K562 (cell line): ENCODE measurements around the gene CDC14B. TPM values are rescaled to one million over a fixed set of nuclear protein-coding genes. Genes with fewer than 3 reads are reported as not detected.

ENCODE experiments used
- CEBPB ChIP-seq: fragments of 450-650 bp; IDR thresholded peaks from 2 replicates; pipeline ENCODE4 v1.6.1; 2016; ENCODE audit warnings: missing genetic modification characterization, missing compliant biosample characterization
- CHCHD3 ChIP-seq: fragments of 250-450 bp; sonication (Bioruptor Pico); IDR thresholded peaks from 2 replicates; pipeline ENCODE4 v2.1.2; 2022; ENCODE audit warnings: mild to moderate bottlenecking
- EHMT2 ChIP-seq: fragments of 450-650 bp; IDR thresholded peaks from 2 replicates; pipeline ENCODE4 v1.6.1; 2018; ENCODE audit warnings: antibody characterized with exemption
- EP300 ChIP-seq: IDR thresholded peaks from 2 replicates; pipeline ENCODE4 v1.6.1; 2012; ENCODE audit warnings: low read length, improper control_type of control experiment
- ETV1 ChIP-seq: fragments of 450-650 bp; conservative IDR thresholded peaks from 2 replicates; pipeline ENCODE4 v1.6.1; 2016; ENCODE audit warnings: missing genetic modification characterization, control low read depth, low read depth, missing compliant biosample characterization
- GABPB1 ChIP-seq: sonication (generic); formaldehyde crosslinking; IDR thresholded peaks from 2 replicates; pipeline ENCODE4 v1.8.0; 2022; ENCODE audit warnings: mild to moderate bottlenecking, missing genetic modification reagents
- HDAC3 ChIP-seq: fragments of 450-650 bp; IDR thresholded peaks from 2 replicates; pipeline ENCODE4 v1.6.1; 2018; ENCODE audit warnings: borderline replicate concordance, mild to moderate bottlenecking, moderate library complexity; ENCODE audit not compliant: partially characterized antibody
- HMG20A ChIP-seq: fragments of 450-650 bp; formaldehyde crosslinking; conservative IDR thresholded peaks from 2 replicates; pipeline ENCODE4 v1.4.0; 2020; ENCODE audit warnings: mild to moderate bottlenecking, mixed read lengths
- JUNB ChIP-seq: fragments of 450-650 bp; formaldehyde crosslinking; conservative IDR thresholded peaks from 2 replicates; pipeline ENCODE4 v1.4.0; 2020; ENCODE audit warnings: mild to moderate bottlenecking
- MTA1 ChIP-seq: fragments of 450-650 bp; IDR thresholded peaks from 2 replicates; pipeline ENCODE4 v1.6.1; 2017; ENCODE audit warnings: borderline replicate concordance
- MYC ChIP-seq, 2 experiments: fragments of 250-450 bp in 1 of 2; sonication (Bioruptor Pico) in 1 of 2; IDR thresholded peaks; 2 replicates each; pipeline versions ENCODE4 v1.5.1 to v1.6.1; 2012 to 2021; ENCODE audit warnings: low read depth in 2 of 2, borderline replicate concordance in 1 of 2, improper control_type of control experiment in 1 of 2, low read length in 1 of 2, mild to moderate bottlenecking in 1 of 2, moderate library complexity in 1 of 2
- MYNN ChIP-seq, 2 experiments: sonication (generic); formaldehyde crosslinking in 1 of 2; IDR thresholded peaks; 2 replicates each; pipeline versions ENCODE4 v1.5.0 to v1.6.1; 2016 to 2020; ENCODE audit warnings: antibody characterized with exemption in 1 of 2, missing genetic modification reagents in 1 of 2
- NCOA1 ChIP-seq: fragments of 450-650 bp; IDR thresholded peaks from 2 replicates; pipeline ENCODE4 v1.6.1; 2016; ENCODE audit warnings: low read depth
- RBFOX2 ChIP-seq: fragments of 200-400 bp; formaldehyde crosslinking; IDR thresholded peaks from 2 replicates; pipeline ENCODE4 v1.6.1; 2017; ENCODE audit warnings: low read depth, mild to moderate bottlenecking, low read length, moderate library complexity
- RBM22 ChIP-seq: fragments of 200-400 bp; formaldehyde crosslinking; IDR thresholded peaks from 2 replicates; pipeline ENCODE4 v1.6.1; 2018; ENCODE audit warnings: low read length, low read depth; ENCODE audit not compliant: poor library complexity, severe bottlenecking
- SMARCA4 ChIP-seq: fragments of 450-650 bp; IDR thresholded peaks from 2 replicates; pipeline ENCODE4 v1.6.1; 2016
- TSC22D4 ChIP-seq: fragments of 450-650 bp; IDR thresholded peaks from 2 replicates; pipeline ENCODE4 v1.6.1; 2016; ENCODE audit warnings: missing genetic modification characterization, missing biosample characterization, control low read depth
- ZNF121 ChIP-seq: sonication (generic); formaldehyde crosslinking; conservative IDR thresholded peaks from 2 replicates; pipeline ENCODE4 v1.8.0; 2022; ENCODE audit warnings: missing genetic modification reagents
- ZNF140 ChIP-seq: fragments of 250-450 bp; sonication (Bioruptor Pico); IDR thresholded peaks from 2 replicates; pipeline ENCODE4 v1.8.0; 2021; ENCODE audit warnings: moderate library complexity, mild to moderate bottlenecking, inconsistent platforms
- ZNF253 ChIP-seq: fragments of 250-450 bp; sonication (Bioruptor Pico); conservative IDR thresholded peaks from 2 replicates; pipeline ENCODE4 v1.6.1; 2021; ENCODE audit warnings: mild to moderate bottlenecking
- ZNF444 ChIP-seq: fragments of 250-450 bp; sonication (Bioruptor Pico); IDR thresholded peaks from 2 replicates; pipeline ENCODE4 v1.4.0; 2020; ENCODE audit warnings: mild to moderate bottlenecking, moderate library complexity
- ZNF764 ChIP-seq: fragments of 250-450 bp; sonication (Bioruptor Pico); IDR thresholded peaks from 2 replicates; pipeline ENCODE4 v1.4.0; 2020; ENCODE audit warnings: low read depth, mild to moderate bottlenecking, moderate library complexity
- polyA plus RNA-seq, 8 experiments: library from polyadenylated mRNA; depleted of rRNA in 4 of 8; stranded (reverse) in 5 of 8; unstranded in 3 of 8; fragments of >200 nt; fragmentation: Nextera tagmentation in 2 of 8; fragmentation: Illumina TruSeq in 1 of 8; extraction: Ambion mirVana in 2 of 8; extraction: Trizol in 1 of 8; gene quantifications; 2 replicates each; pipeline versions ENCODE4 v1.2.1 to v1.2.3, GENCODE V29; 2011 to 2014; ENCODE audit warnings: inconsistent platforms in 1 of 8, missing spikeins in 1 of 8
- total RNA-seq, 7 experiments: library from RNA; depleted of rRNA in 6 of 7; stranded (reverse); fragments of >200 nt in 6 of 7; fragmentation: Illumina TruSeq in 2 of 7; extraction: Trizol in 2 of 7; gene quantifications; 2 replicates each; pipeline versions ENCODE4 v1.2.1 to v1.2.3, GENCODE V29; 2011 to 2021; ENCODE audit warnings: low replicate concordance in 1 of 7
- TF ChIP-seq, protein P1 (sequence below), 2 experiments: IDR thresholded peaks in 1 of 2; conservative IDR thresholded peaks in 1 of 2; 2 replicates each; pipeline ENCODE4 v1.6.1; 2016; ENCODE audit warnings: low read depth in 2 of 2, mild to moderate bottlenecking in 1 of 2, missing compliant biosample characterization in 1 of 2, missing genetic modification characterization in 1 of 2, moderate library complexity in 1 of 2
- TF ChIP-seq, protein P2 (sequence below): fragments of 450-650 bp; IDR thresholded peaks from 2 replicates; pipeline ENCODE4 v1.6.1; 2016
- TF ChIP-seq, protein P3 (sequence below): fragments of 250-450 bp; sonication (Bioruptor Pico); IDR thresholded peaks from 2 replicates; pipeline ENCODE4 v1.5.0; 2021
- TF ChIP-seq, protein P4 (sequence below): fragments of 250-450 bp; sonication (Bioruptor Pico); IDR thresholded peaks from 2 replicates; pipeline ENCODE4 v1.8.0; 2022; ENCODE audit warnings: moderate library complexity, mild to moderate bottlenecking, inconsistent platforms

The CDC14B gene
- total and polyA plus RNA-seq, 9 of the 15 experiments (the other 6 are each of a cell fraction or from before 2014, with no cell fraction given), result 1.4 to 6.0 (median 3.8) TPM

DNA sequence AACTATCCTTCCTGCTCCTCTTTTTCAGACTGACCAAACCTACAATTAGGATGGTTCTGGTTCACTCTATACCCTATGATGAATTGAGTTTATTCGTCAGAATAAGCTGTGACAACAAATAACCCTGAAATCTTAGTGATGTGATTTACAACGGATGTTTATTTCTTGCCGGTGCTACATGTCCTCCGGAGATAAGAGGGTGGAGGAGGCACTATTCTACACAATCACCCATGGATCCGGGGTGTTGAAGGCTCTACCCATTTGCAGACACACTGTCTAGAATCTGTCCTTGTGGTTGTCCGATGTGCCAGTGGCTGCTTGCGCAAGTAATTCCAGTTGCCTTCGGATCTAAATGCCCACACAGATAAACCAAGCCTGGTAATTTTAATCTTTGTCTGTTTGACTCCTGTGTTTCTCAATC is 44.7 kb downstream of the CDC14B start (continued):
- TF ChIP-seq ZNF444 (CRISPR knock-in tag) (no peak), GABPB1 (CRISPR knock-in tag) (no peak), RBFOX2 (no peak), ZNF140 (CRISPR knock-in tag) (no peak), SMARCA4 (peak; percentile 64; the same call in 1 of the 2 replicates), CHCHD3 (CRISPR knock-in tag) (no peak), ZNF121 (CRISPR knock-in tag) (no peak), HDAC3 (peak; percentile 50), MTA1 (no peak), JUNB (CRISPR knock-in tag) (no peak), RBM22 (no peak), MYNN (IDR thresholded peaks at IDR 0.05) (no peak), MYNN (CRISPR knock-in tag; IDR thresholded peaks at IDR 0.05) (no peak), ZNF253 (CRISPR knock-in tag) (no peak), TSC22D4 (tag) (no peak), EHMT2 (no peak), ETV1 (tag) (peak; percentile 98), MYC (IDR thresholded peaks at IDR 0.05; ENCODE audit: low read depth, low read length) (no peak), MYC (CRISPR knock-in tag; IDR thresholded peaks at IDR 0.05; ENCODE audit: borderline replicate concordance, low read depth) (no peak), HMG20A (CRISPR knock-in tag) (no peak), EP300 (peak; percentile 50), NCOA1 (no peak), ZNF764 (CRISPR knock-in tag) (no peak), CEBPB (tag) (peak; percentile 84)
- TF ChIP-seq, protein P1, sequence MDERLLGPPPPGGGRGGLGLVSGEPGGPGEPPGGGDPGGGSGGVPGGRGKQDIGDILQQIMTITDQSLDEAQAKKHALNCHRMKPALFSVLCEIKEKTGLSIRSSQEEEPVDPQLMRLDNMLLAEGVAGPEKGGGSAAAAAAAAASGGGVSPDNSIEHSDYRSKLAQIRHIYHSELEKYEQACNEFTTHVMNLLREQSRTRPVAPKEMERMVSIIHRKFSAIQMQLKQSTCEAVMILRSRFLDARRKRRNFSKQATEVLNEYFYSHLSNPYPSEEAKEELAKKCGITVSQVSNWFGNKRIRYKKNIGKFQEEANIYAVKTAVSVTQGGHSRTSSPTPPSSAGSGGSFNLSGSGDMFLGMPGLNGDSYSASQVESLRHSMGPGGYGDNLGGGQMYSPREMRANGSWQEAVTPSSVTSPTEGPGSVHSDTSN (CRISPR knock-in tag; IDR thresholded peaks at IDR 0.05; ENCODE audit: low read depth), result no peak
- TF ChIP-seq, protein P1 (tag; conservative IDR thresholded peaks at IDR 0.05; ENCODE audit: low read depth), result peak; percentile 92
- TF ChIP-seq, protein P2, sequence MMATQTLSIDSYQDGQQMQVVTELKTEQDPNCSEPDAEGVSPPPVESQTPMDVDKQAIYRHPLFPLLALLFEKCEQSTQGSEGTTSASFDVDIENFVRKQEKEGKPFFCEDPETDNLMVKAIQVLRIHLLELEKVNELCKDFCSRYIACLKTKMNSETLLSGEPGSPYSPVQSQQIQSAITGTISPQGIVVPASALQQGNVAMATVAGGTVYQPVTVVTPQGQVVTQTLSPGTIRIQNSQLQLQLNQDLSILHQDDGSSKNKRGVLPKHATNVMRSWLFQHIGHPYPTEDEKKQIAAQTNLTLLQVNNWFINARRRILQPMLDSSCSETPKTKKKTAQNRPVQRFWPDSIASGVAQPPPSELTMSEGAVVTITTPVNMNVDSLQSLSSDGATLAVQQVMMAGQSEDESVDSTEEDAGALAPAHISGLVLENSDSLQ, result peak; percentile 41
- TF ChIP-seq, protein P3, sequence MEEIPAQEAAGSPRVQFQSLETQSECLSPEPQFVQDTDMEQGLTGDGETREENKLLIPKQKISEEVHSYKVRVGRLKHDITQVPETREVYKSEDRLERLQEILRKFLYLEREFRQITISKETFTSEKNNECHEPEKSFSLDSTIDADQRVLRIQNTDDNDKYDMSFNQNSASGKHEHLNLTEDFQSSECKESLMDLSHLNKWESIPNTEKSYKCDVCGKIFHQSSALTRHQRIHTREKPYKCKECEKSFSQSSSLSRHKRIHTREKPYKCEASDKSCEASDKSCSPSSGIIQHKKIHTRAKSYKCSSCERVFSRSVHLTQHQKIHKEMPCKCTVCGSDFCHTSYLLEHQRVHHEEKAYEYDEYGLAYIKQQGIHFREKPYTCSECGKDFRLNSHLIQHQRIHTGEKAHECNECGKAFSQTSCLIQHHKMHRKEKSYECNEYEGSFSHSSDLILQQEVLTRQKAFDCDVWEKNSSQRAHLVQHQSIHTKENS (CRISPR knock-in tag), result no peak
- TF ChIP-seq, protein P4, sequence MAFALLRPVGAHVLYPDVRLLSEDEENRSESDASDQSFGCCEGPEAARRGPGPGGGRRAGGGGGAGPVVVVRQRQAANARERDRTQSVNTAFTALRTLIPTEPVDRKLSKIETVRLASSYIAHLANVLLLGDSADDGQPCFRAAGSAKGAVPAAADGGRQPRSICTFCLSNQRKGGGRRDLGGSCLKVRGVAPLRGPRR (CRISPR knock-in tag), result no peak
